Stomach (tissue), 4 donors: Measurements from ENCODE around the gene CEBPB.
A peak's percentile ranks its signal among the peaks of the same experiment; 100 is the strongest.

Experiments used
- POLR2AphosphoS5 ChIP-seq, 3 donors: sonication (generic); formaldehyde crosslinking; IDR thresholded peaks; one replicate each; pipeline ENCODE4 v1.6.1; 2016; ENCODE audit warnings: antibody characterized with exemption in 3 of 3
- TF ChIP-seq, protein P1 (sequence below), 7 experiments: fragments of 450-650 bp in 4 of 7; fragments of 200-600 bp in 3 of 7; sonication (generic) in 3 of 7; IDR thresholded peaks; one replicate each; pipeline ENCODE4 v1.5.1; 2016 to 2019; ENCODE audit warnings: antibody characterized with exemption in 7 of 7, control low read depth in 2 of 7, mild to moderate bottlenecking in 1 of 7

DNA sequence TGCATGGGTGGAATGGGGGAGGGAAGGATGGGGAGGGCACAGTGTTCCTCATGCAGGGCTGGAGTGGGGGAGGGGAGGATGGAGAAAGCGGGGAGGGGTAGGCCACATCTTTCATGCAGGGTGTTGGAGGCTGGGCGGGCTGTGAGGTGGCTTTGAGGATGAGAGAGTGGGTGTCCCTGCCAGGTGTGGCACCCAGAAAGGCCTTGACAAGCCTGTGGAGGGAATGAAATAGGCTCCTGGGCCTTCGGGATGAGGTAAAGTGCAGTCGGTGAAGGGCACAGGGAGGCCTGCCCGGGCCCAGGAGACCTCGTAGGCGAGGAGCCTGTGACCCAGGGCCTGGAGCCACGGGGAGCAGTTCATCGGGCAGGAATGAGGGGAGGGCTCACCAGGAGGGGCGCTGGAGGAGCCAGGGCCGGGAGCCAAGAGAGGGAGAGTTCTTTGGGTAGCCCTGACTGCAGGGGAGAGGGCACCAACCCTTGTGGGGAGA lies 7.6 kb downstream of the CEBPB start:
- TF ChIP-seq, protein P1, sequence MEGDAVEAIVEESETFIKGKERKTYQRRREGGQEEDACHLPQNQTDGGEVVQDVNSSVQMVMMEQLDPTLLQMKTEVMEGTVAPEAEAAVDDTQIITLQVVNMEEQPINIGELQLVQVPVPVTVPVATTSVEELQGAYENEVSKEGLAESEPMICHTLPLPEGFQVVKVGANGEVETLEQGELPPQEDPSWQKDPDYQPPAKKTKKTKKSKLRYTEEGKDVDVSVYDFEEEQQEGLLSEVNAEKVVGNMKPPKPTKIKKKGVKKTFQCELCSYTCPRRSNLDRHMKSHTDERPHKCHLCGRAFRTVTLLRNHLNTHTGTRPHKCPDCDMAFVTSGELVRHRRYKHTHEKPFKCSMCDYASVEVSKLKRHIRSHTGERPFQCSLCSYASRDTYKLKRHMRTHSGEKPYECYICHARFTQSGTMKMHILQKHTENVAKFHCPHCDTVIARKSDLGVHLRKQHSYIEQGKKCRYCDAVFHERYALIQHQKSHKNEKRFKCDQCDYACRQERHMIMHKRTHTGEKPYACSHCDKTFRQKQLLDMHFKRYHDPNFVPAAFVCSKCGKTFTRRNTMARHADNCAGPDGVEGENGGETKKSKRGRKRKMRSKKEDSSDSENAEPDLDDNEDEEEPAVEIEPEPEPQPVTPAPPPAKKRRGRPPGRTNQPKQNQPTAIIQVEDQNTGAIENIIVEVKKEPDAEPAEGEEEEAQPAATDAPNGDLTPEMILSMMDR (IDR thresholded peaks at IDR 0.05): no peak
- peak in 1 of 3 donors; percentile 36 for TF ChIP-seq POLR2AphosphoS5 (IDR thresholded peaks at IDR 0.05)
